ENCODE data around the gene BCAS4. TPM values are rescaled to one million over a fixed set of nuclear protein-coding genes. Genes with fewer than 3 reads are reported as not detected.
"Not testable (repeated sequence)": the region's sequence is repeated elsewhere in the genome, so short reads cannot be mapped to it uniquely, and the experiment has no call there.

Gene BCAS4
- total RNA-seq, 1 donor from 2014 or later: 9.0 TPM

- no peaks in the 10 kb centered on the region for H3K9me3 Mint-ChIP-seq
- TF ChIP-seq CTCF (conservative IDR thresholded peaks at IDR 0.05): no peak
- peak overlapping the region; percentile 34 for H3K4me3 Mint-ChIP-seq
- no peaks in the 10 kb centered on the region for H3K4me1 Mint-ChIP-seq
- H3K36me3 Mint-ChIP-seq (ENCODE audit: low read depth): peaks cover 11% of the 10 kb centered on the region
- peaks cover 2% of the 10 kb centered on the region for H3K27me3 Mint-ChIP-seq (ENCODE audit: low read depth)
- no peak for DNase-seq (ENCODE audit: low read depth, low spot score)
- H3K27ac Mint-ChIP-seq (ENCODE audit: unreplicated experiment): no peak overlapping the region
Observed at GRCh38 chr20:50879649-50880550, 85.0 kb downstream of the BCAS4 start.

GRCh38 chr20:50881759-50882424, 87.0 kb downstream of the BCAS4 start:
- not testable (repeated sequence) for H3K9me3 Mint-ChIP-seq; H3K27me3 Mint-ChIP-seq (ENCODE audit: low read depth); H3K4me1 Mint-ChIP-seq; DNase-seq (ENCODE audit: low read depth, low spot score); H3K27ac Mint-ChIP-seq (ENCODE audit: unreplicated experiment)
- H3K36me3 Mint-ChIP-seq (ENCODE audit: low read depth): peaks cover 14% of the 10 kb centered on the region
- H3K4me3 Mint-ChIP-seq: peak overlapping the region; percentile 16

GRCh38 chr20:50883856-50884255, 89.0 kb downstream of the BCAS4 start:
- no peak for TF ChIP-seq CTCF (conservative IDR thresholded peaks at IDR 0.05)
- no peak for DNase-seq (ENCODE audit: low read depth, low spot score)
- H3K27ac Mint-ChIP-seq (ENCODE audit: unreplicated experiment): no peak overlapping the region
- no peaks in the 10 kb centered on the region for H3K9me3 Mint-ChIP-seq
- no peak overlapping the region for H3K4me3 Mint-ChIP-seq
- peaks cover 15% of the 10 kb centered on the region for H3K36me3 Mint-ChIP-seq (ENCODE audit: low read depth)
- no peaks in the 10 kb centered on the region for H3K4me1 Mint-ChIP-seq
- H3K27me3 Mint-ChIP-seq (ENCODE audit: low read depth): peaks cover 2% of the 10 kb centered on the region

GRCh38 chr20:50885068-50885467, 90.2 kb downstream of the BCAS4 start:
- H3K27ac Mint-ChIP-seq (ENCODE audit: unreplicated experiment): no peak overlapping the region

GRCh38 chr20:50885781-50886180, 90.9 kb downstream of the BCAS4 start:
- no peak for DNase-seq (ENCODE audit: low read depth, low spot score)
- H3K36me3 Mint-ChIP-seq (ENCODE audit: low read depth): peaks cover 18% of the 10 kb centered on the region
- peak overlapping the region; percentile 12 for H3K4me3 Mint-ChIP-seq
- no peaks in the 10 kb centered on the region for H3K4me1 Mint-ChIP-seq
- H3K9me3 Mint-ChIP-seq: no peaks in the 10 kb centered on the region
- no peak overlapping the region for H3K27ac Mint-ChIP-seq (ENCODE audit: unreplicated experiment)
- no peaks in the 10 kb centered on the region for H3K27me3 Mint-ChIP-seq (ENCODE audit: low read depth)
- TF ChIP-seq CTCF (conservative IDR thresholded peaks at IDR 0.05): no peak

More at GRCh38 chr20:50885068-50885467, 90.2 kb downstream of the BCAS4 start:
- H3K4me3 Mint-ChIP-seq: no peak overlapping the region
- no peak for DNase-seq (ENCODE audit: low read depth, low spot score)
- H3K9me3 Mint-ChIP-seq: no peaks in the 10 kb centered on the region
- H3K4me1 Mint-ChIP-seq: no peaks in the 10 kb centered on the region
- peaks cover 18% of the 10 kb centered on the region for H3K36me3 Mint-ChIP-seq (ENCODE audit: low read depth)
- TF ChIP-seq CTCF (conservative IDR thresholded peaks at IDR 0.05): no peak
- no peaks in the 10 kb centered on the region for H3K27me3 Mint-ChIP-seq (ENCODE audit: low read depth)

All from neural crest cell (in vitro differentiated cells).